Breast epithelium (tissue), 3 donors: ENCODE results near the gene GRK7.

Source experiments
- CTCF ChIP-seq, 3 donors: fragments of 450-650 bp; IDR thresholded peaks; one replicate each; pipeline ENCODE4 v1.5.1; 2016 to 2017; ENCODE audit warnings: antibody characterized with exemption in 3 of 3, mild to moderate bottlenecking in 3 of 3, moderate library complexity in 3 of 3
- POLR2A ChIP-seq: fragments of 450-650 bp; IDR thresholded peaks from one replicate; pipeline ENCODE4 v1.6.1; 2016; ENCODE audit warnings: antibody characterized with exemption, mild to moderate bottlenecking, moderate library complexity
- POLR2AphosphoS5 ChIP-seq, 3 donors: sonication (generic); formaldehyde crosslinking; IDR thresholded peaks; one replicate each; pipeline ENCODE4 v1.6.1; 2017; ENCODE audit warnings: antibody characterized with exemption in 3 of 3

GRCh38 chr3:141764986-141765385 is 1.8 kb downstream of the GRK7 start:
- no peak for TF ChIP-seq CTCF (IDR thresholded peaks at IDR 0.05)
- no peak for TF ChIP-seq POLR2A
- TF ChIP-seq POLR2AphosphoS5 (IDR thresholded peaks at IDR 0.05), result no peak
